Measurements from ENCODE around the gene PTGDR2.
A peak's percentile ranks its signal among the peaks of the same experiment; 100 is the strongest.
"Not testable (repeated sequence)": the region's sequence is repeated elsewhere in the genome, so short reads cannot be mapped to it uniquely, and the experiment has no call there.

PTGDR2 gene

DNA sequence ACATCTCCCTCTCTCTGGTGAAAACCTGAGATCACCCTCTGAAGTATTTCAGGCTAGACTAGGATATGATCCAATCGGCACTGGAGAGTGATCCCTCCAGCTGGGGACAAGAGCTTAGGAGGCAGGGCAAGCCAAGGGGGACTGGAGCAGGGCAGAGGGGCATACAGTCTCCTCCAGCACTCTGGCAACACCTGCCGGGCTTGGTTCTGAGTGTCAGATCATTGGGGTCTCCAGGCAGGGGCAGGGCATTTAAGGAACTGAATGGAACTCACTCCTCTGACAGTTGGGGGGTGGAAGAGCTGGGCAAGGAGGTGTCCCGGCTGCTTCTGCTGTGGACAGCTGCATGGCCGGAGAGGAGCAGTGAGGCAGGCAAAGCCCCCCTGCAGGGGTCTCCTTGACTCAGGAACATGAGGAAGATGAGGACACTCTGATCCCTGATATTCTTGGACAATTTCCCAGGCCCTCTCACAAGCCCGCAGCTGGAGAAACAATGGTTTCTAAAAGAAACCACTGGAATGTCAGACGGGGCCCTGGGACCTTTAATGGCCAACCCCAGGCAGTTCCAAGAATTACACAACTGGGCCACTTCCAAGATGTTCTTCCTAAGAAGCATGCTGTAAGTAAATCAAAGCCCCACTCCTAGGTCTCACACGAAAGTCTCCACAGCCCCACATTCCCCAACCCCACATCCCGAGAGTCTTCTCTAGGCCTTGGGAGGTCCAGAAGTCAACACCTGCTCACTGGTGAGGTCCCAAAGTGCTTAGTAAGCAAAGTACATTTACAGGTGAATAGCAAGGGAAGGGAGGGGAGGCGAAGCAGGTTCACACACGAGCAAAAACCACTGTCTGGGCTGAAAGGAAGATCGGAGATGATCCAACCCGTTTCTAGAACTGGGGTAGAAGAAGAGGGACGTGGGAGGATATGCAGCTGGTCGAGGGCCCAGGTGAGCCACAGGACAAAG is 15.0 kb downstream of the PTGDR2 start:
- DNase-seq, result no peak

DNA sequence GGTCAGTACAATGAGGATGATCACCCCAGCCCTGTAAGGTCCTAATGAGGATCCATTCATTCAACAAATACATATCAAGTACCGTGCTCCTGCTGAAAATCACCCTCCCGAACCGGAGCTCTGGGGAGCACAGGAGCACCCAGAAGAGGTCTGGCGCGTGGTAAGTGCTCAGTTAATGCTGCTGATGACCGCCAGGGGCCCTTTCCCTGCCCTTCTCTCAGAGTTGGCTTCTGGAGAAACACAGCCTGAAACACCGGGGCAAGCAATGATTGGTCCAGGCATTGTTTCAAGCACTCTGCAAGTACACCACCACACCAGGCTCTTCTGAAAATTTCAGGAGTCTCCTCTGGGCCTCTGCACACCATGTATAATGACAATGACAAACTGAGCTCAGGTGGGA is 17.6 kb downstream of the PTGDR2 start:
- no peak for DNase-seq

DNA sequence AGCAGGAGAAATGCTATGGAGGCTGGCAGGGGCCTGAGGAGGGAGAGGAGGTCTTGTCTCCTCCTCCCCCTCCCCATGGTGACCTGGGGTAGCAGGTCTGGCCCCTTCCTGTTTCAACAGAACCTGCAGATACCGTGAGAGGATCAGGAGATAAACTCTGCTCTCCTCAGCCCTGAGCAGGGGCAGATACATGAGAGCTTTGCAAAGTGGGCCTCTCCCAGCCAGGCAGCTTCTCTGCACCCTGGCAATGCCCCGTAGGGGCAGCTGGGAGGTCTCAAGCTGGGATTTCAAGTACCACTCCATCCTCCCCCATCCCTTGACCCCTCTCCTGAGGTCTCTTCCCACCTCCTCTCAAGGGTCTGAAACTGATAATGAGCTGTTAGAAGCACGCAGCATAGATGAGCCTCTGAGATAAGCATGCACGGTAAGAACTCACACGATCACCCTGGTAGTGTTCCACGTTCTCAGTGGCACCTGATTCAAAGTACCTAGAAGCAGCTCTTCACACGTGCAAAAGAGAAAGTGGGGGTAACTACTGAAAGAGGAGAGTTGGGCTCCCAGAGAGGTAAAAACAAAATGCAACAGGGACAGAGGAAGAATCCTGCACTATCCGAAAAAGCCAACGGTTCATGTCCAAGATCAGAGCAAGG is 18.8 kb downstream of the PTGDR2 start:
- DNase-seq, result no peak

DNA sequence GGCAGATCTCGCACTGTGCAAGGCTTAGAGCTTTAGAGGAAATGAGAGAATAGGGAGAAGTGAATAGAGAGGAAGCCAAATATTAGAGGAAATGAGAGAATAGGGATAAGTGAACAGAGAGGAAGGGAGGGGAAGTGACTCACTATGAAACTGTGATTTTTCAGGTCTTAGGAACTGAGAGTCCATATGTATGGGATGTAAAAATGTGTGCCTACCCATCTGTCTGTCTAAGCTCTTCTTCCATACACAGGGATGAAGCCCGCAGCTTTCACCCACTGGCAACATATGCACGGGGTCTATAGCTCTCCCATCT is 20.3 kb downstream of the PTGDR2 start:
- DNase-seq, result no peak

DNA sequence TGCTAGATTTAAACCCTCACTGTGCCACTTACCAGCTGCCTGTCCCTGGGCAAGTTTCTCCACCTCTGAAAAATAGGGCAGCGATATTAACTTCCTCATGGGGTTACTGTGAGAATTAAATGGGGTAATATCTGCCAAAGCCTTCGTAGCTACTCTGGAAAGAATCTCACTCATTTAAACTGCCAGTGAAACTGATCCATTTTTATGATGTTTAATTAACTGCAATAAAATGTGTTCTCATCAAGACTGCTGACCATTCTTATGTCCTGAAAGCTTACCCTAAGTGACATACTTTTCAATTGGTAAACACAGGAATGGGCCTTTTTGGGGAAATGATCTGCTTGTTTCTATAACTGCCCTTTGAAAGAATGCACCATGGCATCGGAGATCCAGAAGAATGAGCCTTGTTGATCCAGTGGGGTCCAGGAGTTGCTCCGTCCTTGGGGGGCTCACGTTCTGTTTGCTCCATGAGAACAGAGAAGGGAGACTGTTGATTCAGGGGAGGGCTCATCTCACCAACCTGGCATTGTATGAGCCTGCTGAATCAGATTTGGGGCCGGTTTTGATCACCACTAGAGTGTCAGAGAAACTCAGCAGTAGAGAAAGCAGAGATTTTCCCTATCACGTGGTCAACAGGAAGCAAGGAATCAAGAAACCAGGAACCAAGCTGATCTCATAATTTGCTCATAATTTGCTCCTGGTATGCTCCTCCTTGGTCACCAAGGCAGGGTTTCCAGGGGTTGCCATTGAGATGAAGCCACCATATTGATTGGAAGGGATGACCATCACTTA is 20.8 kb downstream of the PTGDR2 start:
- DNase-seq, result no peak

DNA sequence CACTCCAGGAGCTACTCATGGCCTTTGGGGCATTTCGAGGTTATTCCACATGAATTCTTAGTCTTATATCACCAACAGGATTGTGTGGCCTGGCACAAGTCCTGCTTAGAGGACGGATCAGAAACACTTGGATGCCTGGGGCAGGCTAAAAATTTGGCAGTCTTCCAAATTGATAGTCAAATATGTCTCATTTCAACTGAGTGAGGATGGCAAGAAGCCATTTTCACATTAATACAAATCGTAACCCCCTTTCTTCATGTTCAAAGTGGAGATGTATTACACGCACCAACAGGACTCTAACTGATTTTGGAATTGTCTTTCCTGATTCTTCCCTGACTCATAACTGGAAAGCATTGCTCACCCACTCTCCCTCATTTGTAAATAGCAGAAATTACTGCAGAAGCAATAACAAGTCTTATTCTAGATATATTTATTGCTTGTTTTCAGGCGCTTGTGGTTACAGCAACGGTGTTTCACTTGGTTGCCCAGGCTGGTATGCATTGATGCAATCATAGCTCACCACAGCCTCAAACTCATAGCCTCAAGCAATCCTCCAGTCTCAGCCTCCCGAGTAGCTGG is 24.2 kb downstream of the PTGDR2 start:
- peak; percentile 44 for DNase-seq

DNA sequence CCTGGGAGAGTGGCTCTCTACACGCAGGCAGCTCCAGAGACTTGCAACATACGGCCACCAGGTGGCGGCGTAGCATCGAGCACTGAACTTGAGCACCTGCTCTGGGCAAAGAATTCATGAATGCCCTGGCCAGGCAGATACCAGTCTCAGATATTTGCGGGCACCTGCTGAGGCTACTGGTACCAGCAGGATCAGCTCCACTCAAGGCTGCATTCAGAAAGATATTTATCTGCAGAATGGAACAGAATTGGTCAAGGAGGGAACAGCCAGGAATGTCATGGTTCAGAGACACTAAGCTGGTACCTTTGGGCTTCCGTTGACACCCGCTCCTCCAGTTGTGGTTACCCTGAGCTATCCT is 24.6 kb downstream of the PTGDR2 start:
- DNase-seq, result peak; percentile 86

DNA sequence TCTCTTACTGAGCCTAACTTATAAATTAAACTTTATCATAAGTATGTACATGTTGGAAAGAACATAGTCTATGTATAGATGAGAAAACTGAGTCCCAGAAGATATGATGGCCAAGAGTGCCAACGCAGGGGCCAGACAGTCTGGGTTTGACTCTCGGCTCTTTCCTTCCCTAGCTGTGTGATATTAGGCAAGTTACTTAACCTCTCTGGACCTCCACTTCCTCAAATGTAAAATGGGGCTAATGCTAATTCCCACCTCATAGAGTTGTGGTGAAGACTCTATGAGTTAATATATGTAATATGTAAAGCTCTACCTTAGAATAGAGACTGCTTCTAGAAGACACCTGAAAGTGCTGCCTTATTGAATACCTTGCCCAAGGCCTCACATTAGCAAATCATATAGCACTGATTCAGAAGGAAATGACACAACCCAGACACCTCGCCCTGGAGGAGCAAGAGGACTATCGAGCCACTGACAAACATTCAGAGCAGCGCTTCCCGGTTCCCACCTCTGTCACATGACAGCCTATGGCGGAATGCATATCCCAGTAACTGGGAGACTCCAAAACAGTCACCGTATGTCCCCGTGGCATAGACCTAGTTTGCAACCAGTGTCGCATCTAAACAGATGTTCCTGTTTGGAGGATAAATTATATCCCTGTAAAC is 25.1 kb downstream of the PTGDR2 start:
- DNase-seq, result no peak

DNA sequence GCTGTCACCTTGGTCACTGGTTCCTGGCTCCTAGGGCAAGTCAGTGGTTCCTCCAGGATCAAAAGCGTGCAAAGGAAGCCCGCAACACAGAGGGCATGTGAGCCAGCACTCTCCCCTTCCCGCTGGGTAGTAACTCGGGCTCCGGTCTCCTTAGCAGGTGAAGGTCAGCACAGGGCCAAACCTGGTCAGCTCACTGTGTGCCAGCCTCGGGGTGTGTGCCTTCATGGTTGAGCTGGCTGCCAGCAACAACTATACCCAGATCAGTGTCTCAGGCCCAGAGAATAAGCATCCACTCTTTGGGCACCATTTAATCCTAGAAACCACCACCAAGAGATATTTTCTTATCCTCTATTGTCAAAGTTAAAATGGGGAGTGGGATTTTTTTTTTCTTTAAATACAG is 30.0 kb downstream of the PTGDR2 start:
- DNase-seq, result no peak

DNA sequence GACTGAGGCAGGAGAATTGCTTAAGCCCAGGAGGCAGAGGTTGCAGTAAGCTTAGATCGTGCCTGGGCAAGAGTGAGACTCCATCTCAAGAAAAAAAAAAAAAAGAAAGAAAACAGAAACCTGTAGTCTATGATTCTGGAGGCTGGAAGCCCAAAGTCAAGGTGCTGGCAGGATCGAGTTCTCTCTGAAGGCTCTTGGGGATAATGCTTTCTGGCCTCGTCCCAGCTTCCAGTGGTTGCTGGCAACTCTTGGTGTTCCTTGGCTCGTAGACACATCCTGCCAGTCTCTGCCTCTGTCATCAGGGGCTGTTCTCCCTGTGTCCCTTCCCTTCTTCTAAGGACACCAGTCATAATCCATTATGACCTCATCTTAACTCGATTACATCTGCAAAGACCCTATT is 30.6 kb downstream of the PTGDR2 start:
- DNase-seq, result no peak

DNA sequence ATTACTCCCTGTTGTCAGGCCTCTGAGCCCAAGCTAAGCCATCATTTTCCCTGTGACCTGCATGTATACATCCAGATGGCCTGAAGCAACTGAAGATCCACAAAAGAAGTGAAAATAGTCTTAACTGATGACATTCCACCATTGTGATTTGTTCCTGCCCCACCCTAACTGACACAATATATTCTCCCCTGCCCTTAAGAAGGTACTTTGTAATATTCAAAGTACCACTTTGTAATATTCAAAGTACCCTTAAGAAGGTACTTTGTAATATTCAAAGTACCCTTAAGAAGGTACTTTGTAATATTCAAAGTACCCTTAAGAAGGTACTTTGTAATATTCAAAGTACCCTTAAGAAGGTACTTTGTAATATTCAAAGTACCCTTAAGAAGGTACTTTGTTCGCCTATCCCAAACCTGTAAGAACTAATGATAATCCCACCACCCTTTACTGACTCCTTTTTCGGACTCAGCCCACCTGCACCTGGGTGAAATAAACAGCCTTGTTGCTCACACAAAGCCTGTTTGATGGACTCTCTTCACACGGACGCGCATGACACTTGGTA is 31.9 kb downstream of the PTGDR2 start:
- not testable (repeated sequence) for DNase-seq

DNA sequence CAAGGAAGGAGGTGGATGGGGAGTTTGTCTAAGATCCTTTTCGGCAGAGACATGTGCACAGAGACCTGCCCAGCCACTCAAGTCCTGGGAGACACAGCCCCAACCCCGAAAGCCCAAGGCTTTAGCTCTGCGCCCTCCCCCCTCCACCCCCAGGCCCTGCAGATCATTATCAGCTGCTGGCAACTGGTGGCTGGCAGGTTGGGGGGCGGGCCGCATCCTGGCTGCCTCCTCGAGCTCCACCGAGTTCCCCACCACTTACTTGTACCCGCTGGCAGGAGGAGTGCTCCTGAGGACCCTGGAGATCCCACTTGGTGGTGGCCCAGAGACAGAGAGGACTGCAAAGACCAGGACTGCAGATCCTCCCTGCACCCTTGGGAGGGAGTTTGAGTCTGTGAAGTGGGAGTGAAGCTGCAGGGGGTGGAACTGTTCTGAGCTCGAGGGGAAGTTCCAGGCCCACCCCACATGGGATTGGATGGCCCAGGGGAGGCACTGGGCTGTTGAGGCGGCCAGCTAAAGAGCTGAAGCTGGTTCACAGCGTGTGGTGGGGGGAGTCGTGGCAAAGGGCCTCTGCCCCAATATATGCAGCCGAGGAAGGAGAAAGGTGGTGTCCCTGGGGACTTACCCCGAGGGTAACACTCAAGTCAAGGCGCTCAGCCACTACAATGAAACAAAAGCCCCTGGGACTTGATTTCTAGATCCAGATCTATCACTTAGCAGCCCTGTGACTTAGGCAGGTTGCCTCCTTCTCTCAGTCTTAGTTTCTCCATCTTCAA is 33.7 kb downstream of the PTGDR2 start:
- no peak for DNase-seq

DNA sequence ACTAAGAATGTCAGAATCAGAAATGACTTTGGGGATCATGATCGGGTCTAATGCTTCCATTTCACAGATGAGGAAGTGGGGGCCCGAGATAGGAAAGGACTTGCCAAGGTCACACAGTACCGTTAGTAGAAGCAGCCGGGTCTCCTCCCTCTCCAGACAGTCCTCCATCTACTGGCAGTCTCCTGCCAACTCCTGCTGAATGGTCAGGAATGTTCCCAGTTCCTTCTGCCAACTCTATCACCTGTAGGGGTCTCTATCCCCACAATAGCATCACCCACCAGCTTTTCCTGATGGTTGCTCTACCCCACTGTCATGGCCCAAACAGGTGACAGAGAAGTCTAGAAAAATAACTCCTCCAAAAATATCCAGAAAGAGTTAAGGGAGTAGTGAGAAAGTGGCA is 37.7 kb downstream of the PTGDR2 start:
- no peak for DNase-seq

DNA sequence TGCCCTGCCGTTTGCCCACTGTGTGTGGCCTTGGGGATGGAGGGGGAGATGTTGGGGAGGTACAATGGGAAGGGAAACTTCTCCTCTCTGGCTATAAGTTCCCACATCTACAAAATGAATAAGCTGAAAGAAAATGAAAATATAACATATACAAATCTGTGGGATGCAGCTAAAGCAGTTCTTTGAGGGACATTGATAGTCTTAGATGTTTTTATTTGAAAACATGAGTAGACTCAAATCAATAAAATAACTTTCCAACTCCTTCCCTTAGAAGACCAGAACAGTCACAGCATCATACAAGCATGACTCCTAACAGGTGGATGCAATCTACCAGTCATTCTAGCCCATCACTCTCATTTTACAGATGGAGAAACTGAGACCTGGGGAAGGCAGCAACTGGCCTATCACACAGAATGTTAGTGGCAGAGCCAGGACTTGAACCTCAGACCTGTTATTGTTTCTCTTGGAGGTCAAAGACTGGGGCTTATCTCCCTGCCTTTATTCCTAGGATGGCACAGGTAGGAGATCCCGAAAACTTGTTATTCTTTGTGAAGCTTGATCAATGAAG is 39.1 kb downstream of the PTGDR2 start:
- no peak for DNase-seq

DNA sequence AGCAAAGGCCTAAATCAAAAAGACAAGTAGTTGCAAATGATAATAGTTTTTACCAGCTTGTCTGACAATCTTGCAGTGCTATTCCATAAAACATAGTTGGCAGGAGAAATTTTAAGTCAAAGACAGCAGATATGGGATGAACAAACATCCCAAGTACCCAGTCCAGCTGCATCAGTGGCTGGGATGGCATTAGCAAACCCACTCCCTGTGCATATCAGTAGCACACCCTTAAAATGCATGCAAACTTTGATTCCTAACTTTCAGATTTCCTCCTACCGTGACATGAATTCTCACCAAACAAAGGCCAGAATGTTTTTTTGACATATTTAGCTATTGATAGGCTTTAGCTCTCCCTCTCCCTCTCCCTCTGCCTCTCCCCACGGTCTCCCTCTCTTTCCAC is 41.6 kb downstream of the PTGDR2 start:
- no peak for DNase-seq

DNA sequence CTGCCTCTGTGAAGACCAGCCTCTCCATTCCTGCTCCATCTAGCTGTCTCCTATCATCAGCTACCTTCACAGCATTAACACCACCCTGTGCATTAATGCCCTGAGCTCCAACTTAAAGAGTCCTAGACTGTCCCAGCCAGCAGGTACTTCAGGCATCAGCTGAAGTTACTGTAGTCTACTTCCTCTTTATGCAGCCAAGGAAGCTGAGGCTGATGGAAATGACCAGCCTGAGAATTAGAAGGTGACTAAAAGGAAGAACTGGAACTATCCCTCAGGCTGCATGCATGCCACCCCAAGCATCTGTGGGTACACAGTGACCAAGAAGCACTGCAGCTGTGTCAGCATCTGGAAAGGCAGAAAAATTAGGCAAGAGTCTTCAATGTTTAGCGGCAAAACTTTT is 42.4 kb downstream of the PTGDR2 start:
- no peak for DNase-seq

DNA sequence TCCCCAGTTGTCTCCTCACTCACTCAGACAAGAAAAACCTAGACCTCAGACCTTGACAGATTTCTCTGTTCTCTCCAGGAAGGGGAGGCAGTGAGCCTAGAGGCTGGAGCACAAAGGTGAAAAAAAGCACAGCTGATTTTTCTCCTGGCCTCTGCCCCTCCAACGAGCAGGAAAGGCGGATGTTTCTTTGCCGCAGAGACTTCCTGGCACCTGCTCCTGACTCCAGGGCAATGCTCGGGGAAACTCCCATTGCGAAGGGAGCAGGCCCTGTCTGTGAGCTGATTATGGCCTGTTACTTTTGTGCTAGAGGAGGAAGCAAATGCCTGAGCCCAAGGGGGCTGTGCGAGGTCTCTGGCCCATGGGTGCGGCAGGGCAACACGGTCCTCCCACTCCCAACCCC is 45.2 kb downstream of the PTGDR2 start:
- DNase-seq, result no peak

DNA sequence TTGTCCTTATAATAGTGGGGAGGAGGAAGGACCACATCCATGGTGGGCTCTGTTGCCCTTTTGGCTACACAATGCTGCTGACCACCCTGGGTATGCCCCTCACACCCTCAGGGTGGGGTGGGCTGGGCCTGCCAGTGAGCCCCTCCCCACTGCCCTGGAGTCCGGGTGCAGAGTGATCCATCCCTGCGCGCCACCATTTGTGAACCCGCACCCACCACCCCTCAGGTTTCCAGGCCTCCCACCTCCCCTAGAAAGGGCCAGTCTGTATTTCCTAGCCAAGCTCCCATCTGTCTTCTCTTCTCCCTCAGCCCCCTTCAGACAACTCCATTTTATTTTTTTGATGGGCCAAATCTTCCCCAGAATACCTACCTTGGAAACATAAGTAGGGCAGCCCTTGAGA is 45.6 kb downstream of the PTGDR2 start:
- DNase-seq, result no peak

DNA sequence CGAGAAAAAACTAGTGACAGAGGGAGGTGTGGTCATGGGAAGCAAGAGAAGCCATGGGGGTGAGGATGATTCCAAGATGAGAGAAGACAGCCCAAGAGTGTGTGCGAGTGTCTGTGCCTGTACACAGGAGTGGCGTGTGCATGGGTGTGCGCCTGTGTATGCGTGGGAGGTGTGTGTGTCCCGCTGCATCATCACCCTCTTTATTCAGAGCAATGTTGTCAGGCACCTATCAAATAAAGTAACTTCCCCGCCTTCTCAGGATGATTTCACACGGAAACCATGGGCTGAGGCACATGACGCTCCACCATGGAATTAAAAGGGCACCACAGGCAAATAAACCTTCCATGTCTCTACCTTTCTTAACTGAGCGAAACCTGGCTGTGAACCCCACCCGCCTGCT is 46.1 kb downstream of the PTGDR2 start:
- DNase-seq, result no peak

DNA sequence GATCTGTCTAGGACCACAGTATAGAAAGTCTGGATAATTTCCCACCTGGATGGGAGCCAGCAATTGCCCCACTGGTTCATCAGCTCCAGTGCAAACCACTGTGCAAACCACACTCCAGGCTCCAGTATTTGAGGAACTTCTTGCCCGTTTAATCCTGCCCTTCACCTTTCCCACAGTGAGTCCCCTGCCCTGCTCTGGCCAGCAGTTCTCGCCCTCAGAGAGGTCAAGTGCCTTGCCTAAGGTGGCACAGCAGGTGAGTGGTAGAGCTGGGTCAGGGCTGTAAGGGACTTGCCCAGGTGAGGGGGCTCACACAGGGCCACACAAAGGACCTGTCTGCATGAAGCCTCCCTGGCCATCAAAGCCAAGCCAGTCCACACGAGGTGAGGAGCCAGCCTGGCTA is 46.5 kb downstream of the PTGDR2 start:
- DNase-seq, result no peak

DNA sequence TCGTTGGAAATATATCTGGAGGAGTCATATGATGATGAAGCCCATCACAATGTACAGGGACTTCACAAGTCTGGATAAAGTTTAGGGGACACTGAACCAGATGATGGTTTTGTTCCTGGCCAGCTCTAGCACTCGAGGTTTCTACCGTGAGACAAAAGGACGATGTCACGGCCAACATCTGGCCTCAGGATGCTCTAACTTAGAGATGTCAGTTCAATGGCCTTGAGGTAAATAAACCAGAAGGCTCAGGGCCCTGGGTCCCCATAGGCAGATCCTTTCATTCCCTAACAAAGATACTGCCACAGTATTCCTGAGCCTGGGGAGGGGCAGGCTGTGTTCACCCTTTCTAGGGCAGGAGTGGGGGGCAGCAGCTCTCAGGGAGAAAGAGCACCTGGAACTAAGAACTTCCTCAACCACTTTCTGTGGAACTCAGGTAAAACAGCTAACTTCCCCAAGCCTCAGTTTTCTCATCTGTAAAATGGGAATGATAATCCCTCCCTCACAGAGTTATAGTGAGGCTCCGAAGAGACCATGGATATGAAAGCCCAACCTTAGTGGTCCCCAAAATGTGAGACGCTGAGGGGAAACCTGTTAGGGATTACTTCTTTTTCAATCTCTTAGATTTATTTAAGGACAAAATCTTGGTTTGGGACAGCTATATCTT is 52.3 kb downstream of the PTGDR2 start:
- DNase-seq, result no peak
